WERI-Rb-1 (cell line): ENCODE measurements around the gene DCTN3.
A peak's percentile ranks its signal among the peaks of the same experiment; 100 is the strongest.

Experiments used
- DNase-seq: peaks from one replicate; pipeline ENCODE4 v3.0.0-alpha.2; 2020
- H3K27ac ChIP-seq: fragments of 250-450 bp; sonication (Bioruptor Pico); 2 replicates; pipeline ENCODE4 v1.5.1; 2020; ENCODE audit warnings: mild to moderate bottlenecking, moderate library complexity
- H3K27me3 ChIP-seq: fragments of 250-450 bp; sonication (Bioruptor Pico); 2 replicates; pipeline ENCODE4 v1.5.1; 2021; ENCODE audit warnings: mild to moderate bottlenecking, low read depth, moderate library complexity; ENCODE audit not compliant: insufficient read depth, severe bottlenecking
- H3K36me3 ChIP-seq: fragments of 250-450 bp; sonication (Bioruptor Pico); 2 replicates; pipeline ENCODE4 v1.5.1; 2020; ENCODE audit warnings: mild to moderate bottlenecking, moderate library complexity
- H3K4me3 ChIP-seq: 2 replicates; pipeline ENCODE4 v1.5.1; 2011; ENCODE audit warnings: low read depth, mild to moderate bottlenecking, control low read depth, low read length
- H3K9me3 ChIP-seq: fragments of 250-450 bp; sonication (Bioruptor Pico); 2 replicates; pipeline ENCODE4 v1.5.1; 2021; ENCODE audit warnings: mild to moderate bottlenecking, moderate library complexity; ENCODE audit not compliant: severe bottlenecking
- TF ChIP-seq, protein P1 (sequence below): IDR thresholded peaks from 2 replicates; pipeline ENCODE4 v1.5.1; 2011; ENCODE audit warnings: low read depth, mild to moderate bottlenecking, control low read depth, inconsistent platforms, low read length

The DCTN3 gene

DNA sequence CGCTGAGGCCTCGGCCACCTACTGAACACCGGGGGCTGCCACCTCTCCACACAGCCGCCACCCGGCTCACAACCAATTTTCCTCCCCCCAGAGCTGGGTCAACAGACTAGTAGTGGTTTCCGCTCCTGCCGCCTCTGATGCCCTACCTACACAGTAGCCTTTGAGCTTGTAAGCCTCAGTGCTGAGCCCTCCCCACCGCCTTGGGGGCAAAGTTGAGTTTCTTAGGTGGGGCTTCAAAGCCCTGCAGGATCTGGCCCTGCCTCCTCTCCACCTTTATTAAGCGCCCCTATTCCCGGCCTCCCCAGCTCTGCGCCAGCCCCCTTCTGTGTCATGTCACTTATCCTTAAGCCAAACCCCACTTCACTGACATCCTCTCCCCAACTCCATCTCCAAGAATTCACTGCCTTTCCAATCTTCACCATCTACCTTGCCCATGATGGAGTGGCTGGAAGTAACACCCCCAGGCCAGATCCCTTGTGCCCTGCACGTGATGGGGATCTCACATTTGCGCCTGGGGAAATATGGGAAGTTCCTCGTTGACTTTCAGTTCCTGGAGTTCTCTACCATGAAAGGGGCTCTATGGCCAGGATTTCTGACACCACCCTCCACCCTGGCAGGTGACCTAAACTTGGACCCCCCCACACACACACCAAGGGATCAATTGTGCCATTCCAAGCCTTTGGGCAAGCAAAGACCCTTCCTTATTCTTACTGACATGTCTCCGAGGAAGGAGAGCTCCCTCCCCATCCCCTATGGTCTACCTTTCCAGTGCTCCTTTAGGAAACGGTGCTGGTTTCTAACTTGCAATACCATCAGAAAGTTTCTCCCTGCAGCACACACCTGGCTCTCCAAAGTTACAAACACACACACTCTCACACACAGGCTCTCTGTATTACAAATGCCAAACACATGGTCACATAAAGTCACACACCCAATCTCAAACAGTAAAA lies 28.1 kb downstream of the DCTN3 start:
- H3K27ac ChIP-seq: no peak overlapping the region
- peaks cover 15% of the 10 kb centered on the region for H3K27me3 ChIP-seq
- TF ChIP-seq, protein P1, sequence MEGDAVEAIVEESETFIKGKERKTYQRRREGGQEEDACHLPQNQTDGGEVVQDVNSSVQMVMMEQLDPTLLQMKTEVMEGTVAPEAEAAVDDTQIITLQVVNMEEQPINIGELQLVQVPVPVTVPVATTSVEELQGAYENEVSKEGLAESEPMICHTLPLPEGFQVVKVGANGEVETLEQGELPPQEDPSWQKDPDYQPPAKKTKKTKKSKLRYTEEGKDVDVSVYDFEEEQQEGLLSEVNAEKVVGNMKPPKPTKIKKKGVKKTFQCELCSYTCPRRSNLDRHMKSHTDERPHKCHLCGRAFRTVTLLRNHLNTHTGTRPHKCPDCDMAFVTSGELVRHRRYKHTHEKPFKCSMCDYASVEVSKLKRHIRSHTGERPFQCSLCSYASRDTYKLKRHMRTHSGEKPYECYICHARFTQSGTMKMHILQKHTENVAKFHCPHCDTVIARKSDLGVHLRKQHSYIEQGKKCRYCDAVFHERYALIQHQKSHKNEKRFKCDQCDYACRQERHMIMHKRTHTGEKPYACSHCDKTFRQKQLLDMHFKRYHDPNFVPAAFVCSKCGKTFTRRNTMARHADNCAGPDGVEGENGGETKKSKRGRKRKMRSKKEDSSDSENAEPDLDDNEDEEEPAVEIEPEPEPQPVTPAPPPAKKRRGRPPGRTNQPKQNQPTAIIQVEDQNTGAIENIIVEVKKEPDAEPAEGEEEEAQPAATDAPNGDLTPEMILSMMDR: no peak
- no peak for DNase-seq
- no peaks in the 10 kb centered on the region for H3K9me3 ChIP-seq
- H3K4me3 ChIP-seq: no peak overlapping the region
- H3K36me3 ChIP-seq: no peaks in the 10 kb centered on the region

DNA sequence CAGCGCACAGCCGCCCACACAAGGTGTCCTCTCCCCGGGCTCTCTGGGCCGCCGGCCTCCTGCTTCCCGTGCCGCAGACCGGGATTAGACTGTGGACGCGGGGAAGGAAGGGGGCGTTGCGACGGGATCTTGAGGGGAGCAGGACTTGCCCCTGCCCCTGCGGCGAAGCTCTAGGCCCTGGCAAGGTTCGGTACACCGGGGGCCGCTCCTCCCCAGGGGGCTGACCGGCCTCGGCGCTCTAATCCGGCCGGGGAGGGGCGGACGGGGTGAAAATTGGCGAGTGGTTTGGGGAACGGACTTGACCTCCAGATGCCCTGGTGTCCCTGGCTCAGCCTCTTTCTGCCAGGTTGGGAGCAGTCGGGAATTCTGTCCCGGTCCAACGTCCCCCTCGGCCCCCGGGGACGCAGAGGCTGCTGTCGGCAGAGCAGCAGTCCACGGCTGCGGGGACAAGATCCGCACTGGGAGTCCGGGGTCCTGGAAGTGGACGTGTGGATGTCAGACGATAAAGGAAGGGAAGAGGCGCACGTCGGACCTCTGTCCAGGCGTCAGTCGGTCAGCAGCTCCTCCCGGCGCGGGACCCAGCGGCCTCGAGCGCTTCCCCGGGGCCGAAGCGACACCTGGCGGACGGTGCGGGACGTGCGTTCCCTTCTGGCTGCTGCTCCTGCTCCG lies 28.9 kb downstream of the DCTN3 start:
- no peaks in the 10 kb centered on the region for H3K9me3 ChIP-seq
- H3K27me3 ChIP-seq: peaks cover 15% of the 10 kb centered on the region
- DNase-seq: peak; percentile 84
- no peaks in the 10 kb centered on the region for H3K36me3 ChIP-seq
- peak overlapping the region; percentile 33 for H3K4me3 ChIP-seq
- TF ChIP-seq, protein P1: peak; percentile 97
- H3K27ac ChIP-seq: no peak overlapping the region

DNA sequence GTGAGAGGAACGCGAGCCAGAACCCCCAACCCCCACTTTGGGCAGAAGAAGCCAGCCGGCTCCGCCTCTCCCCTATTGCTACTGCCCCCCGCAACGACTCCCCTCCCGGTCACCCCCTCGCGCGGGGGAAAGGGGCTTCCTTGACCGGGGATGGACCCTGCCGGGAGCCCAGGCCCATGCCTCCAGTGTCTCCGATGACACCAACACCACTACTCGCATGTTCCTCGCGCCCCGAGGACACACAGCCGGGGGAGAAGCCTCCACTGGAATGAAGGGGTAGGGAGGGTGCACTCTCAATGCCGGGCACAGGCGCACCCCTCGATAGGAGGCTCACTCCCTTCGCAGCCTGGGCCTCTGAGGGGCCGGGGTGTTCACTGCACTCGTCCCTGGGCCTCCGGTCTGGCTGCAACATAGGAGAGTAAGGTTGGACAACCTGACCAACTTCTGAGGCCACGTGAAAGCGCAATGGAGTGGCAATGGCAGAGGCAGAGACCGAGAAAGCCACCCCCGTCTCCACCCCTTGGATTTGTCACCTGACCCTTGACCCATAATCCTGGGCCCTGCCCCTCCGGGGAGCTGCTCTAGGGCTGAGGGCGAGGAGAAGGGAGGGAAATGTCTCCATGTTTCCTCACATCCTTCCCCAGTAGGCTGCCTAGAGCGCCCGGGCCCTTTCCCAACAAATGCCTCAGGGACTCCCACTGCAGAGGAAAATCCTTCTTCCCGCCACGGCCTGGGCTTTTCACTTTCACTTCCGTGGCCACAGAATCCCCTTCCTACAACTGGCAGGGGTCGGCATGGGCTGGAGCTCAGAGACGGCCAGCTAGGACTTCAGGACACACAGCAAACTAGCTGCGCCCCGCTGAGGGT lies 29.7 kb downstream of the DCTN3 start:
- peak; percentile 48 for DNase-seq
- Histone ChIP-seq H3K4me3 (peak overlapping the region; percentile 75), H3K27ac (peak overlapping the region; percentile 44; the same call in 1 of the 2 replicates)

DNA sequence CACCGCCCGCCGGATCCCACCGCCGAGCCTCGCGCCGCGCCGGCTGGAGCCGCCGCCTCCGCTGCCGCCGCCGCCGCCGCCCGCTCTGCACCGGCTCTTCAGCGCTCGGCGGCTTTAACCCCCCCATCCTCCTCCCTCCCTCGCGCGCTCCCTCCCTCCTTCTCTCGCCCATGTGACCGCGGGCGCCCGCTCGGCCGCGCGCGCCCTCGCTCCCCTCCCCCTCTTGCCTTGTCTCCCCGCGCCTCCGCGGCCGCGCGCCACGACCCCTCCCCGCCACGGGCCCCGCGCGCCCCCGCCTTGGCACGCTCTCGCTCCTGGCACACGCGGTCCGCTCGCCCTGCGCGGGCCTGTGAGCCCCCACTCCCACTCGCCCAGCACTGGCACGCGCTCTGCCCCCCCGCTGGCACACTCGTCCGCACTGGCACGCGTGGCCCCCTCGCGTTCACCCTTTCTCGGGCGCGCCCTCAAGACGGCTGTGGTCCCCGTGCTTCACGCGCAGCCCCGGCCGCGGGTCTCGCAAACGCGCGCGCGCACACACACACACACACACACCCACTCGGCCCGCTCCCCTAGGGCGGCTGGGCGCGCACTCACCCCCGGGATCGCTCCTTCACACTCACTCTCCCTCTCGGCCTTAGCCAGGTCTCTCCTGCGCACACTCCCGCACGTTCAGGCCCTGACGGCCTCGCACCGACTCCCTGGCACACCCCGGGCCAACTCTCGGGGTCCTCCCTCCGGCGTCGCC lies 30.5 kb downstream of the DCTN3 start, which contains the start of gene CNTFR:
CNTFR (minus strand) TSS at position 89 of the 745 bp plus-strand sequence. CDS start 20,743 bp downstream, outside the sequence.
- TF ChIP-seq, protein P1: no peak
- Histone ChIP-seq H3K9me3 (no peaks in the 10 kb centered on the region), H3K27ac (peak within 1 kb of the TSS; percentile 44), H3K4me3 (peak within 1 kb of the TSS; percentile 75), H3K27me3 (peaks cover 15% of the 10 kb centered on the region), H3K36me3 (no peaks in the 10 kb centered on the region)
- peak; percentile 80 for DNase-seq

More for the DNA sequence above, 29.7 kb downstream of the DCTN3 start:
- Histone ChIP-seq H3K9me3 (no peaks in the 10 kb centered on the region), H3K27me3 (peaks cover 15% of the 10 kb centered on the region), H3K36me3 (no peaks in the 10 kb centered on the region)
- TF ChIP-seq, protein P1: no peak
